GM21576 (cell line): Measurements from ENCODE around the gene XYLT1.
"Not testable (repeated sequence)": the region's sequence is repeated elsewhere in the genome, so short reads cannot be mapped to it uniquely, and the experiment has no call there.

ENCODE experiments used
- ATAC-seq: cut with Tn5 transposase; IDR thresholded peaks from one replicate; pipeline ENCODE4 v1.9.1; 2021; ENCODE audit warnings: mild to moderate bottlenecking, moderate library complexity; ENCODE audit not compliant: unreplicated experiment

XYLT1 gene

DNA sequence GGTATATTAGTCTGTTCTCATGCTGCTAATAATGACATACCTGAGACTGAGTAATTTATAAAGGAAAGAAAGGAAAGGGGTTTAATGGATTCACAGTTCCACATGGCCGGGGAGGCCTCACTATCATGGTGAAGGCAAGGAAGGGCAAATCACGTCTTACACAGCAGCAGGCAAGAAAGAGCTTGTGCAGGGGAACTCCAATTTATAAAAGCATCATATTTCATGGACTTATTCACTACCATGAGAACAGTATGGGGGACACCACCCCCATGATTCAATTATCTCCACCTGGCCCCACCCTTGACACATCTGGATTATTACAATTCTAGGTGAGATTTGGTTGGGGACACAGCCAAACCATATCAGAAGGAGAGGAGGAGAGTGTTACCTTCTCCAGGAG is 17.7 kb upstream of the XYLT1 start:
- ATAC-seq: no peak

DNA sequence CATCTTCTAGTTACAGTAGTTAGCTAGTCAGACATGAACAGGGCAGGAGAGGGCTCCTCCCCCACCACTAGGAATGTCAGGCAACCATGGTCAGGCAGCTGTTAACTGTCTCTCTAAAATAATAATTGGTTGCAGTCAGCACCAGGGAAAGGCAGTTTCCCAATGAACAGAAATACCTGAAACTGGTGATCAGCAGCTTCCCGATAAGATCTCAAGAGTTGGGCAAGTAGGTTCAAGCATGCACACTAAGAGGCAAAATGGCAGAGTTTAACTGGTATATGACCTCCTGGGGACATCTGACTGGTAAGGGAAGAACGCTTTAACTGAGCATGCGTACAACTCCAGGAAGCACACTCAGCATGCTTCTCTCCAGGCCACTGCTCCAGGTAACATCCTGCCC is 12.6 kb upstream of the XYLT1 start:
- ATAC-seq: no peak

DNA sequence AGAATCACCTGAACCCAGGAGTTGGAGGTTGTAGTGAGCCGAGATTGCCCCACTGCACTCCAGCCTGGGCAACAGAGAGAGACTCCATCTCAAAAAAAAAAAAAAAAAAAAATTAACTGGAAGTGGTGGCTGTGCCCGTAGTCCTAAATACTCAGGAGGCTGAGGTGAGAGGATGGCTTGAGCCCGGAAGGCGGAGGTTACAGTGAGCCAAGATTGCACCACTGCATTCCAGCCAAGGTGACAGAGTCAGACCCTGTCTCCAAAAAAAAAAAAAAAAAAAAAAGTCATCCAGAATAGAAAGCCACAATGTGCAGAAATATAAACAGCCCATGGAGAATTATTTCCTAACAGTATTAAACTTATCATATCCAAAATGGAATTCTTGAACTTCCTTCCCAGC is 11.6 kb upstream of the XYLT1 start:
- not testable (repeated sequence) for ATAC-seq

DNA sequence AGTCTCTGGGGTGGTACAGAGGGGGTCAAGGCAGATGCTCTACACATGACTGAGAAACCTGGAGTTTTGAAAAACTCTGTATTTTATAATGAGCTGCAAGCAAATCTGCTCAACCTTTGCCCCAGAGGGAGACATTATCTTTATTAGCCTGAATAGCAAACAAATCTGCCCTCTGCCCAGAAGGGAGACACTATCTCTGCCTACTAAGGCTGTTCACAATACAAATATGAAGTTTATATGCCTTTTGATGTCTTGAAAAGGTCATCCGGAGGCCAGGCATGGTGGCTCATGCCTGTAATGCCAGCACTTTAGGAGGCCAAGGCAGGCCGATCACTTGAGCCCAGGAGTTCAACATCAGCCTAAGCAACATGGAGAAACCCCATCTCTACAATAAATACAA is 11.0 kb upstream of the XYLT1 start:
- ATAC-seq: no peak

DNA sequence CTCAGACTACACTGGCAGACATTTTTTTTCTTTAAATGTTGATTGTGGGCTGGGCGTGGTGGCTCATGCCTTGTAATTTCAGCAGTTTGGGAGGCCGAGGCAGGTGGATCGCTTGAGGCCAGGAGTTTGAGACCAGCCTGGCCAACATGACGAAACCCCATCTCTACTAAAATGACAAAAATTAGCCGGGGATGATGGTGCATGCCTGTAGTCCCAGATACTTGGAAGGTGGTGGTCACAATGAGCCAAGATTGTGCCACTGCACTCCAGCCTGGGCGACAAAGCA is 6.4 kb upstream of the XYLT1 start:
- not testable (repeated sequence) for ATAC-seq

DNA sequence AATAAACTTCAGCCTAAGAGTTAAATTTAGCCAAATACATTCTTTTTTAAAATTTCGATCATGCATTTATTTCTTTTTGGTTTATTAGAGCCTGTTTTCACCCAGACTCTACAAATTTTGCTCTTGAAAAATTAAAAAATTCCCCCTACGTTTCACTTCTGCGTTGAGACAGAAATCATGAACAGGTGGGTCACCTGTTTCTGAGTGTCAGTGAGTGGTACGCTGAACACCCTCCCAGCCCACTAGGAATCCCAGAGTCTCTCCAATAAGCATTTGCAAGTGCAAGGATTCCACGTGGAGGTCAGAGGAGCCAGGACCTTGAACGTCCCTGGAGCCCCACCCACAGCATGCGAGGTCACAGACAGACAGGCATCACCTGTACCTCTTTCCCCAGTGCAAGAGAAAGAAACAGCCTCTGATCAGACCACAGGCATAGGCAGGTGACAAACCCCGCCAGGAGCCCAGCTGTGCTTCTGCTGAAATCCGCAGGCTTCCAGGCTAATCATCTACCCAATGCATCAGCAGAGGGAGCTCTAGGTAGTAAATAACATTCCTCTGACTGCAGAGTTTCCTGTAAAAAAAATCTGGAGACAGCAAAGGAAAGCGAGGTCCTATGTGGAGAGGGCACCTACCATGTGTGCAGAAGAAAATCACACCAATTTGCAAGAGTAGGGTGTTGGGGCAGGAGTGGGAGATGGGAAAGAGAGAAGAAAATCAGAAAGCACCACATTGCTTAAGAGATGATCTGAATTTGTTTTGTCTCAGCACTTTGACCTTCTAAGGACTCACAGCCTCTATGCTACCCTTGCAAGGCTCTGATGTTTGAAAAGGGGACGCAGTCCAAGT is 5.9 kb upstream of the XYLT1 start:
- ATAC-seq: peak; percentile 62

DNA sequence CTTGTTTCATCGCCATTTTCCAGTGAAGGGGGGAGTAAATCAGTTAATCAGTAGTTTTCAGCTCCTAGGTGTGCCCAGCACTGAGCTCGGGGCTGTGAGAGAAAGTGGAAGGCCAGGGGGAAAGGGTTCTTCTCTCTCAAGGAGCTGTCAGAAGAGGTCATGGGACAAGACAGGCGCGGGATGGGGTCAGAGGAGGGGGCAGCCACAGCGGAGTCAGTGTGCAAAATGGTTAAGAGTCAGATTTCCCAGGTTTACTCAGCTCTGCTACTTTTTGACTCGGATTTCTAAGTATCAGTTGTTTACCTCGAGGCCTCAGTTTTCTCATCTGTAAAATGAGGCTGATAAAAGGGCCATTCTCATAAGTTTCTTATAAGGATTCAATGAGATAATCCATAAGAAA is 4.3 kb upstream of the XYLT1 start:
- ATAC-seq: no peak

DNA sequence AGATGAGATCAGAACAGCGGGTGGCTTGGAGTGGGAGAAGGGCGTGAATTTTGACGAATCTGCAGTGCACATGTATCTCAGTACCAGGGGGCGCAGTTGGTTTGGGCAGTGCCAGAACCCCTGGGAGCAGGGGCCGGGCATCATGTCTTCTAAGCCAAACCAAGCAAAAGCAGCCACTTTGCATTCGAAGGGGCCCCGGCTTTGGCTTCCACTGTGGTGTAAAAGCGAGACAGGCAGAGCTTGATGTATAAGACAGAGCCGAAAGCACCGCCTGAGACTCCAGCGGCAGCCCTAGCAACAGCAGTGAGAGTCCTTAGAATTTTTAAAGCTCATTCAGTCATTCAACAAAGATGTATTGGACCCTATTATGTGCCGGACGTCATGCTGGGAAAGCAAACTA is 3.8 kb upstream of the XYLT1 start:
- ATAC-seq: no peak

DNA sequence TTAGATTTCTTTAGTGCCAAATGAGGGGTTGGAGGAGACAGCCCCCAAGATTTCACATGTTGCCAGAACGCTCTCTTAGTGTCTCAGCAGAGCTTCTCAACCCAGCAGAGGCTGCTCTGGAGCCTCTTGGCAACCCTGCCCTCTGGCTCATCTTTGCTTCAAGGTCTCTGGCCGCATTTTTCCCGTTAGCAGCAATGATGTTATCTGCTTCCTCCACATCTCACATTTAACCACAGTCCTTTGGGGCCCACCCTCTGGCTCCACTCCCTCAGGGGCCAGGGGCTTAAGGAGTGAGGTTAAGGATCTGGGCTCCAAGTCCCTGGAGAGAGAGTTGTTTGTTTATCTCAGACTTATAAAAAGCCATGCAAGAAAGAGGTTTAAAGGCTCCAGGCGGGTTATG is 3.3 kb upstream of the XYLT1 start:
- no peak for ATAC-seq

DNA sequence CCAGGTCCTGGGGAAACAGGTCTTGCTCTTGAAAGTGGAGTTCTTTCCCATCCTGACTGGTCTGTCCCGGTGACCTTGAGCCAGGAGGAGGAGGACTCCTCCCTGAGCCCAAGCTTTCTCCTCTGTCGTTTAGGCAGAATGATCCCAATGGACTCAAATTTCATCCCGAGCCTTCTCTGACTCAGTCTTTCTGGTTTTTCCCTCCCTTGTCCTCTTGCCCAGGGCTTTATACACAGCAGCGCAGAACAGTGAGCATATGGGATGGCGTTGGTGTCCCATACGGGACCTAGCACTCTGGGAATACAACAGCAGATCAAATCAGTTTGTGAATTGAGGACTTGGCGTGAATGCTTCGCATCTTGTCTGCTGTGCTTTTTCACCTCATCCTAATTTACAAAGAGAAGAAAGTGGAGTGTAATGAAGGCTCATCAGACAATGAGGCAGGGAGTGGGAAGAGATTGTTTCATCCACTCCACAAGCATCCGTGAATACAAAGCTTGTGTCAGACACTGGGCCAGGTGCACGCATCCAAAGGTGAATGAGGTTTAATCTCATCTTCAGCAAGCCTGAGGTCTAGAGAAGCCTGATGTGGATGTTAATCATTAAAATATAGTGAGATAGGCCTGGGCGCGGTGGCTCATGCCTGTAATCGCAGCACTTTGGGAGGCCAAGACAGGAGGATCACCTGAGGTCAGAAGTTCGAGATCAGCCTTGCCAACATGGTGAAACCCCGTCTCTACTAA is 1.1 kb upstream of the XYLT1 start:
- no peak for ATAC-seq

DNA sequence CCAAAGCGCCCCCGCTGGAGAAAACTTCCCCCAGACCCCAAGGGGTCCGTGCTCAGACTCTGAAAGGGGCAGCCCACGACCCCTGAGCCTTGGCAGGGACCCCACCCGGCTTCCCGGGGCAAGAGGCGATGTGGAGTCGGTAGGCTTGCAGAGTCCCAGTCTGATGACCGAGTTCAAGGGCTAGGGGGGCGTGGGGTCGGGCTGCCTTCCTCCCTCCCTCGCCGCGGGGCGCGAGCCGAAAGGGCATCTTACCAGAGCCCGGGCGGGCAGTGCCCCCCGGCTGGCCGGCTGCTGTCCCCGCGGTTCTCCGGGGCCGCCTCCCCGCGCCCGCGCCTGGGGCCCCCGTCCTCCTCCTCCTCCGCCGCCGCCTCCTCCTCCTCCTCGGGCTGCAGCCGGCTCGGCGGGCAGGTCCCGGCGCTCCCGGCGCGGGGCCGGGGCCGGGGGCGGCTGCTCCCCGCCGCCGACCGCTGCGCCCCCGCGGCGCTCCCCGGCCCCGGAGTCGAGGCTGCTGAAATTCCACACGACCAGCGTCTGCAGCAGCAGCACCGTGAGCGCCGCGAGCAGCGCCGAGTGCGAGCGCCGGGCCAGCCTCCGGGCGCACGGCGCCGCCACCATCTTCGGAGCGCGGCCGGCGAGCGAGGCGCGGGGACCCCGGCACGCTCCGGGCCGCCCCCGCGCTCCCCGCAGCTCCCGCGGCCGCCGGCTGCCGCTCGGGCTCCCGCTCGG is 415 bp downstream of the XYLT1 start:
- ATAC-seq: no peak

DNA sequence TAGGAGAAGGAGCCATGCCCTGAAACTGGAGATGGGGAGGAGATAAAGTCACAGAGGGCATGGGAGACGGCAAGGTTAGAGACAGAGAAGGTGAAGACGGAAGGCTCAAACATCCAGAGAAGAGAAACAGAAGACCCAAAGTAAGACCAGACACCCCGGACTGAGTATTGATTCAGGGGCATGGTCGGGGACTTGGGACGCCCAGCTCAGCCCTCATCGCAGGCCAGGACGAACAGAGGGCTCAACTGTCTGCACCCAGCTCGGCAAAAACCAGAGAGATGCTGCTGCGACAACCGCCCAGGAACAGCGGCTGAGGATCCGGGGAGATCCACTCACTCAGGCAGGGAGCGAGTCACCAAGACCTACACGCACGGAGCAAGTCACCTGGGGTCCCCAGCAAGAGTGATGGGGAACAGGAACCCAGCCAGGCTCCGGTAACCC is 999 bp downstream of the XYLT1 start:
- ATAC-seq: no peak

DNA sequence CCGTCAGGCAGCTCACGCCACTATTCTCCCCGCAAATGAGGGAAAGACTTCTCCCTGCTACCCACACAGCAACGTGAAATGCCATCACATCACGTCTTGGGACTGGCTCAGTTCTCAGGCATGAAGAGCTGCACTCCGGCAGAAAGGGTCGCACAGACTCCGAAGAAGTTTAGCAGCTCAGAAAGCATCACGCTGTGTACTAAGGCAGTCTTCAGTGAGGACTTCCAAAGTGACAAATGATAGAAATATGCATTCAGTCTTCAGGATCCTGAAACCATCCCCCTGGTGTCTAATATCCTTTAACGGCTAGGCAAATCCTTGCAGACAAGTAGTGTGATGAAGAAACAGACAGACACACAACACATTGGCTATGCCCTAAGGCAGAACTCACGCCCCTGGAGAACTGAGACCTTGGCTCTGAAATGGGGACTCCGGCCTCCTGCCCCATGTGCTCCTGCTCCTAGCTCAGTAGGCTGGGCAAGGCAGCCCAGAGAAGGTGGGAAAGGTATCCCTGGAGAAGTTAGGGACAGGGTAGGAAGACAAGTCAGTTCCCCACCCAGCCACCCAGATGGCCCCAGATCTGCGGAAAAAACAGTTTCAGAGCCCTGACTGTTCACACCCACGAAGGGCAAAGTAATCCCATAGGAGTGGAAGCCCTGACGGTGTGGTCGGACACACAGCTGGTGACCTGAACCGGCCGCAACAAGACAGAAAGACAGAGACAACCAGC is 1.6 kb downstream of the XYLT1 start:
- ATAC-seq: no peak

DNA sequence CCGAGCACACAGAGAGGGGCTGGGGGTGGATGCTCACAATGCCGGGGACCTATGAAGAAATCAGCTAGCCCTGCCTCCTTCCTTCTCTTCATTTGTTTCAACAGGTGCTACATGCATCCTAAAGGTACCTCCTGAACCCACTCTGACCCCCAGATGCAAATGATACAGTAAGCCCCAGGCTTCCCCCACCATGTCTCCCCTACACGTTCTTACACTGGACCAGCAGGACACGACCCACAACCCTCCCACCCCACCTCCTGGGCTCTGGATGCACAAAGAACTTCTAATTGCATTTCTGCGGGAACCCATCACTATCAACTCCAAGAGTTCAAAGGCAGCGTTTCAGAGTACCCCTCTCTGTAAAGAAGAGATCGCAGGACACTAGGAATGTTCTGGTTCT is 2.1 kb downstream of the XYLT1 start:
- no peak for ATAC-seq

DNA sequence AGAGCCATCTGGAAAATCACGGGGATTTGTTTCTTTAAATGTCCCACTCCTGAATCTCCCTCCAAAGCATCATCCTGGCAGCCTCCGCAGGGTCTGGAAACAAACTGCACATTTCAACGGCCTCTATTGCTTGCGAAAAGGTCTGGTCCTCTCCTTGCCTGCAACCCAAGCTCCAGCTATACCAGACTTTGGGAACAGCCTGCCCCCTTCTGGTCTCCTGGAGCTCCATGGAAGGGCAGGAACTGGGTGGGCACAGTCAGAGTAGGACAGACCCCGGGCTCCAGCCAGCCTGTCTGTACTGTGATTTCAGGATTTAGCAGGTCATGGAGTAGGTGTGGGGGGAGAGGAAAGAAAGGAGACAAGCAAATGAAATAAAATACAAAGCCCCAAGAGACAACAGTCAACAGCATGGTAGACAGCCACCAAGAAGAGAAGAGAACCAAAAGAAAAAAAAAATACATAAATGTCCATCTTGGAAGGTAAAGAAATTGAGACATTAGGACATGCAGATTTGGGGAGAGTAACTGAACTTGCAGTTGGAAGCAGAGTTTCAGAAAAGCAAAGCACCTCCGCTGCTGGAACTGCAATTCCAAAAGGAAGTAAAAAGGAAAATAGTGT is 2.7 kb downstream of the XYLT1 start:
- no peak for ATAC-seq

DNA sequence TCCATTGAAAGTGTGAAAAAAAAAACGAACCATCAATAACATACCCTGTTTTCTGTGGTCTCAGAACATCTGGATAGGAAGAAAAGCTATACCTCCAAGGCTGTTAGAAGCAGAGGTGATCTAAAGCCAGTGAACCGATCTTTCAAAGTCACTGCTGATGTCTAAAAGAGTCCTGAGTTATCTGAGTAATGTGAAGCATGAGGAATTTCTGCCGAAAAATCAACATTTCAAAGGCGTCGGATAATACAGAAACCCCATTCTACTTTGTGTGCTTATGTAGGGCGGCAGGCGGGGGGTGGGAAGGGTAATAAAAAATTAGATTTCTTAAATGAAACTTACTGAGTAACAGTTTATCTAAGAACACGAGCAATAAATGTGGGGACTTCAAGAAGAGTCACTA is 3.9 kb downstream of the XYLT1 start:
- no peak for ATAC-seq

DNA sequence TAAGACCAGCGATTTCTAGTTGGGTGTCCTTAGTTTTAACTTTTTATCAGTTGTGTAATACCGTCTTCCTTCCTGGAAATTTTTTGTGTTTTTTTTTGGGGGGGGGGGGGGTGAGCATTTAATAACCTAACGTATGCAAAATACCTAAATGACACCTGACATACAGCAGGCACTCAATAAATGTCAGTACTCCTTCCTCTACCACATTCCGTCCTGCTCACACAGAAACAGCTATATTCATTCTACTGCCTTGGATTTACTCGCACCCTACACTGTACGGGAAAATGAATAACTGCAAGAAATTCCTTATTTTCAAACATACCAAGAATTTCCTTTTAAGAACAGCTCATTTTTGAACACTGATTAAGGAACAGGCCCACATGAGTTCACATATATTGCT is 5.3 kb downstream of the XYLT1 start:
- no peak for ATAC-seq

DNA sequence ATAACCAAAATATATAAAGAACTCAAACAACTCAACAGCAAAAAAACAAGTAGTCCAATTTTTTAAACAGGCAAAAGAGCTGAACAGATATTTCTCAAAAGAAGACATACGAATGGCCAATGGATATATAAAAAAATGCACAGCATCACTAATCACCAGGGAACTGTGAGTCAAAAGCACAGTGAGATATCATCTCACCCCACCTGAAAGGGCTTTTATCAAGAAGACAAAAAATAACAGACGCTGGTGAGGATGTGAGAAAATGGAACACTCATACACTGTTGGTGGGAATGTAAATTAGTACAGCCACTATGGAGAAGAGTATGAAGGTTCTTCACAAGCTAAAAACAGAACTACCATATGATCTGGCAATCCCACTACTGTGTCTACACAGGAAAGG is 7.4 kb downstream of the XYLT1 start:
- ATAC-seq: no peak

DNA sequence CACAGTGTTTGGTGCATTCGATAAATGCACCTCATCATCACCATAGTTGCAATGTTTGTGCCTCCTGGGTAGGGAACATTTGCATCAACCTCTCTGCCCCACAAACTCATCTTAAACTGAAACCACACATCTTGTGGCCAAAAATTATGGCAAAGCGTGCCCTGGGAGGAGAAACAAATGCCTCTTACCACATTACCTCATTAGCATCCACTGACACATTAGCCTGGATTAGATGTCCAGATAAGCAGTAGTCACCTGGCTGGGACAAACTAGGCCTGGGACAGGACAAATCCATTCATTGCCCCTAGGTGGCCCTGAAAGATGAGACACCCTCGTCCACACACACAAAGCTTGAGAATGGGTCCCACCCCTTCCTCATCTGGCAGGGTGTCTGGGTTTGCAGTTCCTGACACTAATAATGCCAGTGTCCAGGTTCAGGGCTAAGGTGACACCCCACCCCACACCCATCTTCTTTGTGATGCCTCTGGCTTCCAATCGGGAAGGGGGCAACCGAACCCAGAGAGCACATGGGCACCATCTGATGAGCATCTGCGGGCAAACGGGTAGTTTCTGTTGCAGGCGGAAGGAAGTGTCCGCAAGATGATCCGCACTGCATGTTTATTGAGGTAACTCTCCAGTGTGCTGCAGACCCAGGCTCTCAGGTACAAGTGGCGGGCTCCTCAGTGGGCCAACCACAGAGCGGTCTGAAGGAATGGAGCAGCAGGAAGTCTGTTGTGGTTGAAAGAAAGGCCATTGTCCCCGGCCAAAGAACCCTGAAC is 8.6 kb downstream of the XYLT1 start:
- ATAC-seq: no peak

DNA sequence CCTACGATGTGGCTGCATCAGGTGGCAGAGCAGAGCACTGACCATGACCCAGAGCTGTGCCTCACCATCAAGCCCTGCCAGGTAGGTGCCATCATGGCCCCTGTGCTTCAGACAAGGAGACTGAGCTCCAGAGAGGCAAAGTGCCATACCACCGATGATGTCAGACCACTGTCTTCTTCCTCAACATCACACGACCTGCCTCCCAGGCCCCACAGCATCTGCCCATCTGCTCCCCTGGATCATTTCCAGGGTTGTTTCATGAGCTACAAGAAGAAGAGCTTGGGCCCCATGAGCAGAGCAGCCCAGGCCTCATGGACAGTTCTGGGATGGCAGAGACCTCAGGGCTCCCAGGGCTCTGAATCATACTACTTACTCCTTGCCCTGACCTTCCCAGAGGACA is 9.9 kb downstream of the XYLT1 start:
- ATAC-seq: no peak
